ENCODE results near the gene TMEM119.
A peak's percentile ranks its signal among the peaks of the same experiment; 100 is the strongest.

The TMEM119 gene

GRCh38 chr12:108610856-108611605 lies 13.1 kb upstream of the TMEM119 start:
- H3K4me3 ChIP-seq (ENCODE audit: control insufficient read depth, low read depth, low read length): no peak overlapping the region
- TF ChIP-seq, protein P1, sequence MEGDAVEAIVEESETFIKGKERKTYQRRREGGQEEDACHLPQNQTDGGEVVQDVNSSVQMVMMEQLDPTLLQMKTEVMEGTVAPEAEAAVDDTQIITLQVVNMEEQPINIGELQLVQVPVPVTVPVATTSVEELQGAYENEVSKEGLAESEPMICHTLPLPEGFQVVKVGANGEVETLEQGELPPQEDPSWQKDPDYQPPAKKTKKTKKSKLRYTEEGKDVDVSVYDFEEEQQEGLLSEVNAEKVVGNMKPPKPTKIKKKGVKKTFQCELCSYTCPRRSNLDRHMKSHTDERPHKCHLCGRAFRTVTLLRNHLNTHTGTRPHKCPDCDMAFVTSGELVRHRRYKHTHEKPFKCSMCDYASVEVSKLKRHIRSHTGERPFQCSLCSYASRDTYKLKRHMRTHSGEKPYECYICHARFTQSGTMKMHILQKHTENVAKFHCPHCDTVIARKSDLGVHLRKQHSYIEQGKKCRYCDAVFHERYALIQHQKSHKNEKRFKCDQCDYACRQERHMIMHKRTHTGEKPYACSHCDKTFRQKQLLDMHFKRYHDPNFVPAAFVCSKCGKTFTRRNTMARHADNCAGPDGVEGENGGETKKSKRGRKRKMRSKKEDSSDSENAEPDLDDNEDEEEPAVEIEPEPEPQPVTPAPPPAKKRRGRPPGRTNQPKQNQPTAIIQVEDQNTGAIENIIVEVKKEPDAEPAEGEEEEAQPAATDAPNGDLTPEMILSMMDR (conservative IDR thresholded peaks at IDR 0.05; ENCODE audit: control insufficient read depth, insufficient read depth, low read depth, low read length): no peak
- DNase-seq (ENCODE audit: low read depth): no peak

DNA sequence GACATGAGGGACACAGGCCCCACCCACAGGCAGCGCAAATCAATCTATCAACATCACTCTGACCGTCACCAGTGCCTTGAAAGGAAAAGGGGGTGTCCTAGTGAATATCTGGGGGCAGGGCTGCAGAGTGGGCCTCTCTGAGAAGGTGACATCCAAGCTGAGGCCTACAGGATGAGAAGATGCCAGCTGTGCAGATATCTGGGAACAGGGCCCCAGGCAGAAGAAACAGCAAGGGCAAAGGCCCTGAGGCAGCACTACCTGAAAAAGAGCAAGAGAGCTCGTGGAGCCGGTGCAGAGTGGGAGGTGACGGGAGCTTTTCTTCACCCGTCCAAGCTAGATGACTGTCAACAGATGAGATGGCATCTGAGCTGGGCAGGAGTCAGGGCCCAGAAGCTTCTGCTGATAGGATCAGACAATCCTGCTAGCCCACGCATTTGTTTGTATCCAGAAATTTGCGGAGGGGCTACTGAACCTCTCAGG lies 12.5 kb upstream of the TMEM119 start:
- no peak overlapping the region for H3K4me3 ChIP-seq (ENCODE audit: control insufficient read depth, low read depth, low read length)
- TF ChIP-seq, protein P1 (conservative IDR thresholded peaks at IDR 0.05; ENCODE audit: control insufficient read depth, insufficient read depth, low read depth, low read length): no peak
- no peak for DNase-seq (ENCODE audit: low read depth)

- no peak overlapping the region for H3K4me3 ChIP-seq (ENCODE audit: control insufficient read depth, low read depth, low read length)
- peak; percentile 94 for DNase-seq (ENCODE audit: low read depth)
- TF ChIP-seq, protein P1 (conservative IDR thresholded peaks at IDR 0.05; ENCODE audit: control insufficient read depth, insufficient read depth, low read depth, low read length): no peak
Measured at GRCh38 chr12:108609537-108610335, 11.9 kb upstream of the TMEM119 start.

DNA sequence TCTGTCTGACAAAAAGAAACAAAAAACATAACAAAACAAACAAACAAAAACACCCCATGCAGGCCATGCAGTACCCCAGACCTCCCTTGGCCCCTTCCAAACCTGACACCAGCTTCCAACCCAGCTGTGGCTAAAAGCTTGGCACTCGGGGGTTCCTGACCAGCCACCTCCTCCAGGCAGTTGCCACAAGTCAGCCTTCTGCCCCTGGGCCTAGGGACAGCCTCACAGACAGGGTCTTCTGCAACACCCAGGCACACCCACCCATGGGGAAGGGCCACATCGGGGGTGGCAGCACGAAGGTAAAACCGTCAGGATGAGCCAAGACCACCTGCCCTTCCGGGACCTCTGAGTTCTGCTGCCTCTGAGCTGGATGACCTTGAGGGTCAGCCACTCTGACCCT lies 10.7 kb upstream of the TMEM119 start:
- DNase-seq (ENCODE audit: low read depth): no peak
- TF ChIP-seq, protein P1 (conservative IDR thresholded peaks at IDR 0.05; ENCODE audit: control insufficient read depth, insufficient read depth, low read depth, low read length): no peak
- no peak overlapping the region for H3K4me3 ChIP-seq (ENCODE audit: control insufficient read depth, low read depth, low read length)

DNA sequence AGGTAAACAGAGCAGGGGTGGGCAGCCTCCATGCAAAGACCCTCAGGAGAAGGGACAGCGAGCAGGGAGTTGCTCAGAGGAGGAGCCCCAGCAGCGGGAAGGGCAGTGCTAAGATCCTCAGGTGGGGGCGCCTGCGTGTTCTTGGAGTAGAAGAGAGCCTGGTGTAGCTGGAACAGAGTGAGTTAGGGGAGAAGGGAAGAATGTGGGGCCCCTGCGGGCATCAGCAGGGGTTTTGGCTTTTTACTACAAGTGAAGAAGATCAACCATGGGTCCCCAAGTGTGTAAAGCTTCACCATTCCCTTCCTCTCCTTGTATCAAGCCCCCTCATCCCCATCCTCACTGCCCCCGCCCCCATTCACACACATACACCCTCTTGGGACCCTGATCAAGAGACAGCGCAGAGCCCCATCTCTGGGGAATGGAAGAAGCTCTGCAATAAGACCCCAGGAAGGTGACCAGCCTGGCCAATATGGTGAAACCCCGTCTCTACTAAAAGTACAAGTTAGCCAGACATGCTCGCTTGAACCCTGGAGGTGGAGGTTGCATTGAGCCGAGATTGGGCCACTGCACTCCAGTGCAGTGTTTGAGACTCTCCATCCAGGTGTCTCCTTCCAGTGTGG lies 10.2 kb upstream of the TMEM119 start:
- TF ChIP-seq, protein P1 (conservative IDR thresholded peaks at IDR 0.05; ENCODE audit: control insufficient read depth, insufficient read depth, low read depth, low read length): no peak
- no peak overlapping the region for H3K4me3 ChIP-seq (ENCODE audit: control insufficient read depth, low read depth, low read length)
- no peak for DNase-seq (ENCODE audit: low read depth)

DNA sequence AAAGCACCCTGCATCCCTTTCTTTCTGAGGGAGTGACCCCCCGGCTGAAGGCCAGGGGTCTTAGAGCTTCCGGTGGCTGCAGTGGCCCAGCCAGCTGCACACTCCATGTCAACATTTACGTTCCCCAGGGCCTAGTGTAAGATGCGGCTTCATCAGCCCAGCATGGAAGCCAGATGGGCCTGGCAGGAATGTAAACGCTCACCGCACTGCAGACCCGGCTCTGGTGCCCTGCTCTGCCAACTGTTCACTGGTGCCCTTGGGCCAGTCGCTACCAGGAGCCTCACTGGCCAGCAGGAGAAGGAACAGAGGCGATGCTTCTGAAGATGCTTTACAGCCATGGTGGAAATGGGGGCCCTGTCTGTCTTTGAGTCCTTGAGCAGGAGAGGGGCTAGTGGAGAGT lies 8.6 kb upstream of the TMEM119 start:
- DNase-seq (ENCODE audit: low read depth): no peak
- TF ChIP-seq, protein P1 (conservative IDR thresholded peaks at IDR 0.05; ENCODE audit: control insufficient read depth, insufficient read depth, low read depth, low read length): no peak
- H3K4me3 ChIP-seq (ENCODE audit: control insufficient read depth, low read depth, low read length): no peak overlapping the region

Data from fibroblast of mammary gland (primary cell).